B cell (primary cell): Measurements from ENCODE around the gene KCNJ16.

Experiments used
- CTCF ChIP-seq: fragments of 200-600 bp; IDR thresholded peaks from one replicate; pipeline ENCODE4 v1.8.0; 2022; ENCODE audit warnings: antibody characterized with exemption, mild to moderate bottlenecking
- EZH2 ChIP-seq: IDR thresholded peaks from 2 replicates; pipeline ENCODE4 v1.6.1; 2012; ENCODE audit warnings: borderline replicate concordance, low read depth, mild to moderate bottlenecking, moderate library complexity, low read length; ENCODE audit not compliant: insufficient read depth, poor library complexity, severe bottlenecking

DNA sequence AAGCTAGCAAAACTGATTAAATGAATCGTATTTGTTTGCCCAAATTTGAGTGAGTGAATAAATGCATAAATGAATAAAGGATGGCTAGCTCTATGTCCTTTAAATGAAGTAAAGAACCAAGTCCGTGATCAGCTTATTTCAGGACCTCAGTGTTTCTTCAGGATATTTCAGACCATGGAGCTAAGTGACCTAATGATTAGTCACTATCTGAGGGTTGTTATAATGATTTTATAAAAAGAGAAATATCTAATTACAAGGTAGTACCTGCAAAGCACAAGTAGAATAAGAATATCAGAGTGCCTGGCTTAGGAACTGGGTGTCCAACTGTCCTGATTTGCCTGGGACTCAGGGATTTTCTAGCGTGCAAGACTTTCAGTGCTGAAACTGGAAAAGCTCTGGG, 106.8 kb downstream of the KCNJ16 start:
- TF ChIP-seq CTCF (no peak), EZH2 (no peak)
